GM12878 (cell line): ENCODE data around the gene SMAD4. TPM values are rescaled to one million over a fixed set of nuclear protein-coding genes. Genes with fewer than 3 reads are reported as not detected.

Experiments
- CBFB ChIP-seq: IDR thresholded peaks from 2 replicates; pipeline ENCODE4 v1.6.1; 2016; ENCODE audit warnings: antibody characterized with exemption, low read depth
- E4F1 ChIP-seq: fragments of 450-650 bp; IDR thresholded peaks from 2 replicates; pipeline ENCODE4 v1.6.1; 2018; ENCODE audit warnings: borderline replicate concordance, mild to moderate bottlenecking; ENCODE audit not compliant: partially characterized antibody
- HDAC6 ChIP-seq: fragments of 200-600 bp; sonication (generic); IDR thresholded peaks from one replicate; pipeline ENCODE4 v1.8.0; 2017; ENCODE audit warnings: antibody characterized with exemption; ENCODE audit not compliant: unreplicated experiment
- MYB ChIP-seq: fragments of 150-350 bp; IDR thresholded peaks from 2 replicates; pipeline ENCODE4 v1.6.1; 2014; ENCODE audit warnings: mild to moderate bottlenecking, low read depth, low read length, borderline replicate concordance
- NR2C1 ChIP-seq: fragments of 450-650 bp; IDR thresholded peaks from 2 replicates; pipeline ENCODE4 v1.6.1; 2017; ENCODE audit warnings: antibody characterized with exemption, mild to moderate bottlenecking, moderate library complexity
- PKNOX1 ChIP-seq: fragments of 450-650 bp; IDR thresholded peaks from 2 replicates; pipeline ENCODE4 v1.6.1; 2016; ENCODE audit warnings: mild to moderate bottlenecking
- RCOR1 ChIP-seq: conservative IDR thresholded peaks from 2 replicates; pipeline ENCODE4 v1.6.1; 2012; ENCODE audit warnings: low read depth, low read length, improper control_type of control experiment
- STAT3 ChIP-seq: IDR thresholded peaks from 2 replicates; pipeline ENCODE4 v1.6.1; 2011; ENCODE audit warnings: low read depth, low read length, improper control_type of control experiment
- ZBED1 ChIP-seq: IDR thresholded peaks from 2 replicates; pipeline ENCODE4 v1.6.1; 2016; ENCODE audit warnings: borderline replicate concordance
- ZBTB33 ChIP-seq: fragments of 450-650 bp; IDR thresholded peaks from 2 replicates; pipeline ENCODE4 v1.6.1; 2017; ENCODE audit warnings: mild to moderate bottlenecking
- polyA plus RNA-seq, 11 experiments: library from polyadenylated mRNA; depleted of rRNA in 4 of 11; unstranded in 6 of 11; stranded (reverse) in 5 of 11; fragments of >200 nt; fragmentation: Nextera tagmentation in 4 of 11; fragmentation: Illumina TruSeq in 1 of 11; extraction: Ambion mirVana in 4 of 11; extraction: Trizol in 1 of 11; gene quantifications; 1 replicate in 1 of 11; 2 replicates in 10 of 11; pipeline versions ENCODE4 v1.2.1 to v1.2.3, GENCODE V29; 2011 to 2016; ENCODE audit warnings: inconsistent platforms in 2 of 11, missing spikeins in 2 of 11, low read depth in 1 of 11
- total RNA-seq, 4 experiments: library from RNA; depleted of rRNA in 3 of 4; stranded (reverse); fragments of >200 nt in 3 of 4; fragmentation: Illumina TruSeq in 1 of 4; extraction: Trizol in 1 of 4; gene quantifications; 2 replicates each; pipeline versions ENCODE4 v1.2.1 to v1.2.3, GENCODE V29; 2013 to 2021

Gene SMAD4
- total and polyA plus RNA-seq, 10 of the 15 experiments (the other 5 are each of a cell fraction or from before 2014, with no cell fraction given): 9.6 to 99.9 (median 37.5) TPM

- TF ChIP-seq E4F1 (no peak), HDAC6 (no peak), NR2C1 (no peak), ZBTB33 (no peak), ZBED1 (no peak), CBFB (no peak), RCOR1 (no peak), PKNOX1 (no peak), MYB (no peak), STAT3 (no peak)
These were observed 48.0 kb downstream of the SMAD4 start (continued) for GRCh38 chr18:51078026-51078425.
